ENCODE data around the gene ST14. TPM values are rescaled to one million over a fixed set of nuclear protein-coding genes. Genes with fewer than 3 reads are reported as not detected.

Gene ST14
- under 1 TPM in 1 of 2 donors, not detected in 1; 0.17 TPM for total RNA-seq

DNA sequence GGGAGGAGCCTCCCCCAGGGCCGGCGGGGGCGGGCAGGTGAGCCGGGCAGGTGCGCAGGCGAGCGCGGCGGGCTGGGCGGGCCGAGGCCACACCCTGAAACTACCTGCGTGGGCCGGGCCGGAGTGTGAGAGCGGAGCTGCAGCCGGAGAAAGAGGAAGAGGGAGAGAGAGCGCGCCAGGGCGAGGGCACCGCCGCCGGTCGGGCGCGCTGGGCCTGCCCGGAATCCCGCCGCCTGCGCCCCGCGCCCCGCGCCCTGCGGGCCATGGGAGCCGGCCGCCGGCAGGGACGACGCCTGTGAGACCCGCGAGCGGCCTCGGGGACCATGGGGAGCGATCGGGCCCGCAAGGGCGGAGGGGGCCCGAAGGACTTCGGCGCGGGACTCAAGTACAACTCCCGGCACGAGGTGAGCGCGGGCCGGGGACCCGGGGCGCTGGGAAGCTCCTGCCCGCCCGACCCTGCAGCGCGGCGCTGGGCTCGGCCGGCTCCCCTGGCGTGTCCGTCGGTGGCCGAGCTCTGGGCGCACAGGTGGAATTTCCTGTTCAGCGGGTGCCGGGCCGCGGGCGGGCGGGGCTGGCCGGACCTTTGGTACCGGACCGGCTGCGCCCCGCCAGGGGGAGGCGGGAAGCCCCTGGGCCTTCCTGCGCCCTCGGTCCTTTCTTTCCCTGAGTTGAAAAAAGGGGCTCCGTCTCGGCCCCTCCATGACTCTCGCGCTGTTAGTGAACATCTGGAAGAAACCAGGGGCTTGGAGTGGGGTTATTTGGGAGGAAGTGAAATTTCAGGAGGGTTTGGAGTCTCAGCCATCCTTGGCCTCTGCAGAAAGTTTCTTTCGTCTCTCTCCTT is at the start of gene ST14:
ST14 (plus strand) TSS at position 126 of the 841 bp plus-strand sequence; CDS start at position 324, 198 bp downstream.
- Mint-ChIP-seq H3K27me3 (peaks cover 41 to 50% of the 10 kb centered on the region in 2 donors), H3K27ac (no peak within 1 kb of the TSS)

DNA sequence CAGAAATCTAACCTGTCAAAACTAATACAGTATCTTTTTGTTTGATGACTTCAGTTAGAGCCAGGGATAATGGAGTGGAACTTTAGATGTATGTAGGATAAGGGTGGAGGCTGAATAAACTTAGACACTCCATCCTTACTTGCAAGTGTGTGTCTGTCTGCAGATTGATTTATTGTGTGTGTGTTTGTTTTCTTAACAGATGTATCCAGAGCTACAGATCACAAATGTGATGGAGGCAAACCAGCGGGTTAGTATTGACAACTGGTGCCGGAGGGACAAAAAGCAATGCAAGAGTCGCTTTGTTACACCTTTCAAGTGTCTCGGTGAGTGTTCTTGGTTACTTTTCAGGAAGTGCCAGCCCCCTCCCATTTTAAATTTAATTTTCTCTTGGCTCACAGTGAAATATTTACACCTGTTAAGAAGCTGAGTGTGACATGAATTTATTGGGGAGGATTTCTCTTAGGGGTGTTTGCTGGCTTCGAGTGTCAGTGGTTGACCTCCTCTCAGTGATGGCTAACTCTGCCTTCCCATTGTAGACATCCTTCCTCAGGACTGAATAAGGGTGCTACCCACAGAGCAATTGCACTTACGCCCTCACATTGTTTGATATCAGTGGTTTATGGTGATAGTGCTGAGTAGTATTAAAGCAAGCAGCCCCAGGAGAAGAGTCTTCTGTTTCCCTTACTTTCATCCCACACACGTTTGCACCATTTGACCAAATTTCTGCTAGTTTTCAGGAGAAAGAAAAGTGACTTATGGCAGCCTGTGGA is 49.1 kb upstream of the ST14 start:
- ATAC-seq: no peak

More for the DNA sequence above, at the start of gene ST14:
- DNase-seq (ENCODE audit: low spot score) (no peak), ATAC-seq (peak in 1 of 2 donors; percentile 17)
- Mint-ChIP-seq H3K9me3 (no peaks in the 10 kb centered on the region), H3K4me3 (peak within 1 kb of the TSS; percentile 10), H3K4me1 (ENCODE audit: low read depth in 2 of 2) (peaks cover 15 to 20% of the 10 kb centered on the region in 2 donors), H3K36me3 (peaks cover 6% of the 10 kb centered on the region)

DNA sequence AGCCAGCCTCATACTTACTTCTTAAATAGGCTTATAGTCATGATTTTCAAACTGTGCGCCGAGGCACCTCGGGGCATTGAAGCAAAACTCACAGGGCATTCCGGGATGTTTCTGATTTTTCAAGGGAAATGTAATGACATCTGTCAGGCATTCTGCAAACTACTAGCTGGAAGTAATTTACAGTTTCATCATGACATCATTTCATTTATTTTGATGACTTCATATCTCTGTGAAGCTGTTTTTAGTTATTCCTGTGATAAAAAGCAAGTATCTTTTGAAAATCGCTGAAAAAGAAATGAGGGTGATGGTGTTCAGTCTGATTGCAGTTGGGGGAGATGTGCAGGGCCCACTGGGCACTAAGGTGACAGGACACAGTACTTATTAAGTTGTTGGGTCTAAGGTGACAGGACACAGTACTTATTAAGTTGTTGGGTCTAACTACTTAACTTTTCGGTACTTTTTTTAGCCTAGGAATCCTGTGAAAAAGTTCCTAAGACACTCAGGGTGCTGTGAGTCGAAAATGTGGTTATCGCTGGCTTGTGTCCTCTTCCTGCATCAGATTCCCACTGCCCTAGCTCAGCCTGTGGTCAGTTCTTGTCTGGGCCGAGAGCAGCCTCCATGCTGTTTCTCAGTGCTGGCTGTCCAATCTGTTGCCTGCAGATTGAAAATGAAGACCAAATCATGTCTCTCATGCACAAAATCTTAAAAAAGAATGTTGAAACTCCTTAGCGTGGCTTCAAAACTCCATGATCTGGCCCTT is 47.3 kb upstream of the ST14 start:
- H3K9me3 Mint-ChIP-seq: no peaks in the 10 kb centered on the region
- DNase-seq (ENCODE audit: low spot score) (no peak), ATAC-seq (no peak)
- H3K27ac Mint-ChIP-seq: no peak overlapping the region
- no peak overlapping the region for H3K4me3 Mint-ChIP-seq
- peaks cover 25 to 37% of the 10 kb centered on the region in 2 donors for H3K4me1 Mint-ChIP-seq (ENCODE audit: low read depth in 2 of 2)
- peaks cover 23% of the 10 kb centered on the region for H3K36me3 Mint-ChIP-seq
- H3K27me3 Mint-ChIP-seq: no peaks in the 10 kb centered on the region

More for the DNA sequence above, 49.1 kb upstream of the ST14 start:
- no peak for DNase-seq (ENCODE audit: low spot score)
- H3K36me3 Mint-ChIP-seq: peaks cover 23% of the 10 kb centered on the region
- H3K4me3 Mint-ChIP-seq: peak overlapping the region; percentile 22
- H3K9me3 Mint-ChIP-seq: no peaks in the 10 kb centered on the region
- H3K27me3 Mint-ChIP-seq: no peaks in the 10 kb centered on the region
- H3K27ac Mint-ChIP-seq: no peak overlapping the region
- peaks cover 30 to 41% of the 10 kb centered on the region in 2 donors for H3K4me1 Mint-ChIP-seq (ENCODE audit: low read depth in 2 of 2)

DNA sequence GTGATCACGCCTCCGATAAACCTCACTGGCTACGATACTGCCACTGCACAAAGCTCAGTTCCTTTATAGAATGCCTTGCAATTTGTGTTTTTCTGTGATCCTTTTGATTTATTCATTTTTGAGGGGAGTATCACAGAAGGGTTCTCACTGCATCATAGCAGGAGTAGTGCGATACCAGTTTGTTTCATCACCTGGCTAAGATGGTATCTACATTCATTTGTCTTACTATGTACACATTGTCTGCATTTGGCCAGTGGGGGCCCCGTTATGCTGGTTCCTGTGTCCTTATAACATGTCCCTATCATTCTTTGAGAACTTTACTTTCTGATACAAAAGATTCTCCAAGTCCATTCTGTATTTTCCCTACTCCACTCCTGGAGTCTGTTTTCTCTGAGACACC is 45.3 kb upstream of the ST14 start:
- Mint-ChIP-seq H3K27me3 (no peaks in the 10 kb centered on the region), H3K9me3 (no peaks in the 10 kb centered on the region), H3K4me3 (no peak overlapping the region), H3K27ac (no peak overlapping the region), H3K36me3 (peaks cover 23% of the 10 kb centered on the region), H3K4me1 (ENCODE audit: low read depth in 2 of 2) (peaks cover 40 to 45% of the 10 kb centered on the region in 2 donors)
- DNase-seq (ENCODE audit: low spot score) (no peak), ATAC-seq (no peak)

- H3K4me1 Mint-ChIP-seq (ENCODE audit: low read depth in 2 of 2): peaks cover 45 to 47% of the 10 kb centered on the region in 2 donors
- ATAC-seq (no peak), DNase-seq (ENCODE audit: low spot score) (no peak)
- H3K4me3 Mint-ChIP-seq: no peak overlapping the region
- no peaks in the 10 kb centered on the region for H3K9me3 Mint-ChIP-seq
- H3K27ac Mint-ChIP-seq: no peak overlapping the region
- H3K36me3 Mint-ChIP-seq: peaks cover 23% of the 10 kb centered on the region
- H3K27me3 Mint-ChIP-seq: no peaks in the 10 kb centered on the region
Measured at GRCh38 chr11:130114726-130115125, 44.9 kb upstream of the ST14 start.

DNA sequence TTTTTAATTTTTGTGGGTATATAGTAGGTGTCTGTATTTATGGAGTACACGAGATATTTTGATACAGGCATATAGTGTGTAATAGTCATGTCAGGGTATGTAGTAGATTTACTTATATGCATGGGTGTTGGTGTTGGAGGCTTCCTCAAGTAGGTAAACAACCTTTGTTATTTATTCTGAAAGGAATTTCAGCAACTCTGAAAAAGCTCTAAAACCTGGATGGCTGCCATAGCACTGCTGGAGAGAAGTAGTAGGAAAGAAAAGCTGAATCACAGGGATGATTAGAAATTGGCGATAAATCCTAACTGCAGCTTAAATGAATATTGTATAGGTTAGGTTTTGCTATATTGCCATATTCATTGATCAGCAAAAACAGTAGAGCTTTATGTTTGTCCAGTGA is 44.4 kb upstream of the ST14 start:
- H3K27ac Mint-ChIP-seq: no peak overlapping the region
- no peak overlapping the region for H3K4me3 Mint-ChIP-seq
- ATAC-seq (no peak), DNase-seq (ENCODE audit: low spot score) (no peak)
- H3K36me3 Mint-ChIP-seq: peaks cover 21% of the 10 kb centered on the region
- H3K9me3 Mint-ChIP-seq: no peaks in the 10 kb centered on the region
- H3K27me3 Mint-ChIP-seq: no peaks in the 10 kb centered on the region
- H3K4me1 Mint-ChIP-seq (ENCODE audit: low read depth in 2 of 2): peaks cover 45 to 49% of the 10 kb centered on the region in 2 donors

DNA sequence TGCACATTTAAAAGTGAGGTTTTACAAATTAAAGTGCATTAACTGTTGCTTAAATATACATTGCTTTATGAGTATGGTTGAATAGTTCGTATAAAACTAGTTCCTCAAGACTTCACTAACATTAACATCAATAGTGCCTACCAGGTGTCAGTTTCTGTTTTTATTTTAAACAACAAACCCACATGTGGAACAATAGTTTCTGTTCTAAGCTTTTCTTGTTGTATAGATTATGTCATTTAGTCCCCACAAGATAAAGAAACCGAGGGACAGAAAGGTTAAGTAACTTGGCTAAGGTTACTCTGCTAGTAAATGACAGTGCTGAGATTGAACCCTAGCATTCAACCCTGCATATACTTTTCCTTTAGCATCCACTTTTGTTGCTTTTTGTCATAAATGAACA is 41.4 kb upstream of the ST14 start:
- Mint-ChIP-seq H3K9me3 (no peaks in the 10 kb centered on the region), H3K27ac (no peak overlapping the region), H3K36me3 (peaks cover 21% of the 10 kb centered on the region), H3K27me3 (no peaks in the 10 kb centered on the region), H3K4me3 (peak overlapping the region; percentile 54), H3K4me1 (ENCODE audit: low read depth in 2 of 2) (peaks cover 30 to 41% of the 10 kb centered on the region in 2 donors)
- ATAC-seq: peak; percentile 46 to 72
- DNase-seq (ENCODE audit: low spot score): no peak

GRCh38 chr11:130118636-130119387 is 40.8 kb upstream of the ST14 start:
- H3K27ac Mint-ChIP-seq: peak overlapping the region in 1 of 2 donors; percentile 20
- H3K4me3 Mint-ChIP-seq: peak overlapping the region; percentile 54
- peak; percentile 84 to 85 for ATAC-seq
- no peaks in the 10 kb centered on the region for H3K9me3 Mint-ChIP-seq
- H3K27me3 Mint-ChIP-seq: no peaks in the 10 kb centered on the region
- peak; percentile 65 for DNase-seq (ENCODE audit: low spot score)
- peaks cover 33 to 44% of the 10 kb centered on the region in 2 donors for H3K4me1 Mint-ChIP-seq (ENCODE audit: low read depth in 2 of 2)
- peaks cover 24% of the 10 kb centered on the region for H3K36me3 Mint-ChIP-seq

- ATAC-seq (no peak), DNase-seq (ENCODE audit: low spot score) (no peak)
- H3K4me1 Mint-ChIP-seq (ENCODE audit: low read depth in 2 of 2): peaks cover 36 to 51% of the 10 kb centered on the region in 2 donors
- H3K27me3 Mint-ChIP-seq: no peaks in the 10 kb centered on the region
- no peak overlapping the region for H3K27ac Mint-ChIP-seq
- H3K9me3 Mint-ChIP-seq: no peaks in the 10 kb centered on the region
- no peak overlapping the region for H3K4me3 Mint-ChIP-seq
- H3K36me3 Mint-ChIP-seq: peaks cover 19% of the 10 kb centered on the region
Measured at GRCh38 chr11:130120045-130120444, 39.5 kb upstream of the ST14 start.

GRCh38 chr11:130121445-130121978 is 38.1 kb upstream of the ST14 start:
- DNase-seq (ENCODE audit: low spot score): no peak
- no peak overlapping the region for H3K27ac Mint-ChIP-seq
- H3K4me3 Mint-ChIP-seq: no peak overlapping the region
- no peaks in the 10 kb centered on the region for H3K9me3 Mint-ChIP-seq
- H3K27me3 Mint-ChIP-seq: no peaks in the 10 kb centered on the region
- peaks cover 19% of the 10 kb centered on the region for H3K36me3 Mint-ChIP-seq
- ATAC-seq: no peak
- H3K4me1 Mint-ChIP-seq (ENCODE audit: low read depth in 2 of 2): peaks cover 36 to 51% of the 10 kb centered on the region in 2 donors

GRCh38 chr11:130122141-130122575 is 37.4 kb upstream of the ST14 start:
- peaks cover 38 to 51% of the 10 kb centered on the region in 2 donors for H3K4me1 Mint-ChIP-seq (ENCODE audit: low read depth in 2 of 2)
- H3K27ac Mint-ChIP-seq: no peak overlapping the region
- DNase-seq (ENCODE audit: low spot score): peak; percentile 16
- H3K4me3 Mint-ChIP-seq: no peak overlapping the region
- H3K9me3 Mint-ChIP-seq: no peaks in the 10 kb centered on the region
- no peak for ATAC-seq
- H3K36me3 Mint-ChIP-seq: peaks cover 19% of the 10 kb centered on the region
- H3K27me3 Mint-ChIP-seq: no peaks in the 10 kb centered on the region

DNA sequence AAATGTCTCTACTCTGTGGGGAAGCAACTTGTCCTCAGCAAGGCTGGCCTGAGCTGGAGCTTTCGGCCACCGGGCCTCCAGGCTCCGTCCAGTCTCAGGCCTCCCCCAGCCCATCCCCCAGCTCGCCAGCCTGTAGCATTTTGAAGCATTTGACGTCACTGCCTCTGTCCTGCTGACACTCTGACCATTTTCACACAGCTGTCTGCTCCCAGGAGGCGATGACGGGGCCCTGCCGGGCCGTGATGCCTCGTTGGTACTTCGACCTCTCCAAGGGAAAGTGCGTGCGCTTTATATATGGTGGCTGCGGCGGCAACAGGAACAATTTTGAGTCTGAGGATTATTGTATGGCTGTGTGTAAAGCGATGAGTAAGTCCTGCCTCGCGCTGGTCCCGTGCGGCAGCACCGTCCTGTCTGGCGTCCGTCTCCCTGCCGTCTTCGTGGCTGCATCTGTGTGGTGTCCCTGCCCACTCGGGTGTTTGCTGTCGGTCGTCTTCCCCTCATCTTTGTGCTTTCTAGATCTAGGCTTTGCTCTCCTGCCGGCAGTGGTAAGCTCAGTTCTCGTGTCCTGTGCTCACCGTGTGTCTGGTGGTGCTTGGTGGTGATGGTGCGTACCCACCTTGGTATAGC is 36.1 kb upstream of the ST14 start:
- H3K36me3 Mint-ChIP-seq: peaks cover 19% of the 10 kb centered on the region
- H3K4me1 Mint-ChIP-seq (ENCODE audit: low read depth in 2 of 2): peaks cover 37 to 44% of the 10 kb centered on the region in 2 donors
- no peak for ATAC-seq

More for the DNA sequence above, 36.1 kb upstream of the ST14 start:
- Mint-ChIP-seq H3K4me3 (no peak overlapping the region), H3K27me3 (no peaks in the 10 kb centered on the region), H3K27ac (peak overlapping the region in 1 of 2 donors; percentile 79), H3K9me3 (no peaks in the 10 kb centered on the region)
- no peak for DNase-seq (ENCODE audit: low spot score)
